GM12801 (cell line): ENCODE measurements around the gene PLAGL2.

Source experiments
- CTCF ChIP-seq: IDR thresholded peaks from one replicate; pipeline ENCODE4 v1.5.1; 2011; ENCODE audit warnings: control low read depth; ENCODE audit not compliant: insufficient read length; ENCODE audit errors: extremely low read depth

PLAGL2 gene

GRCh38 chr20:32205110-32205842, 2.3 kb downstream of the PLAGL2 start:
- TF ChIP-seq CTCF = no peak

- no peak for TF ChIP-seq CTCF
These were observed 3.1 kb downstream of the PLAGL2 start for GRCh38 chr20:32204205-32205109.

GRCh38 chr20:32203356-32204204, 4.0 kb downstream of the PLAGL2 start:
- TF ChIP-seq CTCF = no peak

DNA sequence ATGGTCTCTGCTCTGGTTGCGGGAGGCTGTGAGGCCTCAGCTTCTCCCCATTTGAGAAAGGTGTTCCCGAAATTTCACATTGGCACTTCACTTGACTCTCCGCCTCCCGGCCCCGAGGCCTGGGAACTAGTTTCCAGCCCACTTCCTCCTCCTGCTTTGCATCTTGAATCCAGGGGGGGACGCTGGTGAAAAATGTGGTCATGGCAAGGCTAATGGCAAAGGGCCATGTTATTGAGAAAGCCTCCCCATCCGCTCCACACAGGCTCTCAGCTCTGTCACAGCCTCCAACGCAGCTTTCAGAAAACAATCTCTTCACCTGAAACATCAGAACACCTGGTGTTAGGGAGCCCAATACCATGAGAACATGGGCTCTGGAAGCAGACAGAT, 5.6 kb downstream of the PLAGL2 start:
- no peak for TF ChIP-seq CTCF

DNA sequence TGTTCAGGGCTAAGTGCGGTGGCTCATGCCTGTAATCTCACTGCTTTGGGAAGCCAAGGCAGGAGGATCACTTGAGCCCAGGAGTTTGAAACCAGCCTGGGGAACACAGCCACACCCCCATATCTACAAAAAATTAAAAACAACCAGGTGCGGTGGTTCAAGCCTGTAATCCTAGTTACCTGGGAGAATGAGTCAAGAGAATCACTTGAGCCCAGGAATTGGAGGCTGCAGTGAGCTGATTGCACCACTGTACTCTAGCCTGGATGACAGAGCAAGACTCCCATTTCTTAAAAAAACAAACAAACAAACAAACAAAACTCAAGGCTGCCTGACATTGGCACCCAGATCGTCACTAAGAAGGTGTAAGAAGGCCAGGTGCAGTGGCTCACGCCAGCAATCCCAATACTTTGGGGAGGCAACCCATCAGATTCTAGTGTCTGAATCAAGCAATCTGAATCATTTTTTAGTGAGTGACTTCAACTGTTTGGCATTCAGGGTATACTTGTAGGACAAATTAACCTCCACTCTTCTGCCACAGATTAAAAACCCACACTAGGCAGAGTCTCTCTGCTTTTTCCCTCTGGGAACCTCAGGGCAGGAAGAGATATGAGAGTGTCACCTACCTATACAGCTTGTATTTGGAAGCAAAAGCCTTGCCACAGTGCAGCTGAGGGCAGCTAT, 6.1 kb downstream of the PLAGL2 start:
- TF ChIP-seq CTCF = no peak

- TF ChIP-seq CTCF = no peak
These were observed 8.5 kb downstream of the PLAGL2 start for GRCh38 chr20:32199006-32199405.
